Skin of body (tissue), 2 donors: ENCODE results near the gene SCNN1B. TPM values are rescaled to one million over a fixed set of nuclear protein-coding genes. Genes with fewer than 3 reads are reported as not detected.

Experiments used
- DNase-seq: peaks from one replicate; lab custom pipeline; 2025; lab: John Stamatoyannopoulos, UW
- total RNA-seq: library from RNA; depleted of rRNA; stranded (reverse); fragments of >200 nt; gene quantifications from one replicate; pipeline ENCODE4 v1.2.3, GENCODE V29; 2014

SCNN1B gene
- total RNA-seq, 1 donor from 2014 or later: 3.7 TPM

GRCh38 chr16:23403547-23403946 is 101.4 kb downstream of the SCNN1B start:
- no peak for DNase-seq

GRCh38 chr16:23406024-23406423 is 103.9 kb downstream of the SCNN1B start:
- DNase-seq: no peak

- DNase-seq: no peak
Observed at GRCh38 chr16:23406546-23407240, 104.6 kb downstream of the SCNN1B start.

GRCh38 chr16:23407436-23408127 is 105.5 kb downstream of the SCNN1B start:
- DNase-seq: no peak

- DNase-seq: peak; percentile 49
Observed at GRCh38 chr16:23408242-23408822, 106.2 kb downstream of the SCNN1B start.

GRCh38 chr16:23408823-23409298 is 106.8 kb downstream of the SCNN1B start:
- peak; percentile 92 for DNase-seq

- DNase-seq: no peak
Observed at GRCh38 chr16:23409522-23409921, 107.4 kb downstream of the SCNN1B start.

GRCh38 chr16:23410176-23410575 is 108.1 kb downstream of the SCNN1B start:
- DNase-seq: no peak

- no peak for DNase-seq
Observed at GRCh38 chr16:23414731-23415130, 112.6 kb downstream of the SCNN1B start.

GRCh38 chr16:23416816-23417215 is 114.7 kb downstream of the SCNN1B start:
- DNase-seq: no peak

GRCh38 chr16:23420011-23420410 is 117.9 kb downstream of the SCNN1B start:
- DNase-seq: no peak

- peak; percentile 58 for DNase-seq
Observed at GRCh38 chr16:23423496-23424049, 121.5 kb downstream of the SCNN1B start.

GRCh38 chr16:23424292-23424958 is 122.3 kb downstream of the SCNN1B start:
- DNase-seq: no peak

GRCh38 chr16:23428351-23428750 is 126.2 kb downstream of the SCNN1B start:
- DNase-seq: no peak

Other genes starting within 250 kb of the SCNN1B start
- gene USP31, start 152.8 kb upstream of the SCNN1B start, total RNA-seq: 18.3 TPM
- gene SCNN1G, start 119.6 kb upstream of the SCNN1B start, total RNA-seq: 1.2 TPM
- 24.7 TPM for gene COG7, start 150.9 kb downstream of the SCNN1B start, total RNA-seq
- gene GGA2, start 208.2 kb downstream of the SCNN1B start, total RNA-seq: 45.0 TPM